ENCODE results near the gene LRCH1. TPM values are rescaled to one million over a fixed set of nuclear protein-coding genes. Genes with fewer than 3 reads are reported as not detected.
A peak's percentile ranks its signal among the peaks of the same experiment; 100 is the strongest.

LRCH1 gene
- total RNA-seq, 4 donors from 2014 or later, result 42.7 to 66.0 (median 53.1) TPM

GRCh38 chr13:46602531-46602930, 49.6 kb downstream of the LRCH1 start:
- intact Hi-C loops (cut with DNase I), result no loop called here
- no peaks in the 10 kb centered on the region for H3K27me3 ChIP-seq
- H3K4me3 ChIP-seq, result no peak overlapping the region
- TF ChIP-seq POLR2A (IDR thresholded peaks at IDR 0.05; ENCODE audit: low read depth), result no peak
- TF ChIP-seq CTCF (IDR thresholded peaks at IDR 0.05), result no peak
- TF ChIP-seq EP300 (IDR thresholded peaks at IDR 0.05), result no peak
- no peak for TF ChIP-seq POLR2AphosphoS5 (IDR thresholded peaks at IDR 0.05)
- H3K4me1 ChIP-seq, result peaks cover 87 to 98% (median 96%) of the 10 kb centered on the region in 4 donors
- H3K36me3 ChIP-seq, result no peaks in the 10 kb centered on the region
- H3K9me3 ChIP-seq, result no peaks in the 10 kb centered on the region
- DNase-seq (ENCODE audit: extremely low spot score), result no peak
- peak overlapping the region in 2 of 4 donors; percentile 34 to 63 for H3K27ac ChIP-seq (replicated peaks in 1 of 4)
- WGBS, result 87% methylated on average over 4 of the region's 4 CpGs

- Histone ChIP-seq H3K4me1 (peaks cover 87 to 98% (median 96%) of the 10 kb centered on the region in 4 donors), H3K27ac (replicated peaks in 1 of 4) (peak overlapping the region; percentile 13 to 71 (median 66)), H3K27me3 (no peaks in the 10 kb centered on the region), H3K36me3 (no peaks in the 10 kb centered on the region), H3K9me3 (no peaks in the 10 kb centered on the region), H3K4me3 (no peak overlapping the region)
- TF ChIP-seq EP300 (IDR thresholded peaks at IDR 0.05) (no peak), CTCF (IDR thresholded peaks at IDR 0.05) (peak in 1 of 3 experiments; percentile 25)
- intact Hi-C loops (cut with DNase I), result no loop called here
- no peak for DNase-seq (ENCODE audit: extremely low spot score)
- 79% methylated on average over 4 of the region's 4 CpGs for WGBS
Measured at GRCh38 chr13:46603165-46603603, 50.2 kb downstream of the LRCH1 start.

GRCh38 chr13:46604226-46604990, 51.4 kb downstream of the LRCH1 start:
- WGBS, result 67% methylated on average over 5 of the region's 5 CpGs
- intact Hi-C loops (cut with DNase I), result no loop called here
- no peak overlapping the region for H3K4me3 ChIP-seq
- peak overlapping the region; percentile 56 to 71 (median 66) for H3K27ac ChIP-seq (replicated peaks in 1 of 4)
- TF ChIP-seq POLR2A (IDR thresholded peaks at IDR 0.05; ENCODE audit: low read depth) (no peak), POLR2AphosphoS5 (IDR thresholded peaks at IDR 0.05) (no peak), EP300 (IDR thresholded peaks at IDR 0.05) (no peak), CTCF (IDR thresholded peaks at IDR 0.05) (no peak)
- H3K36me3 ChIP-seq, result no peaks in the 10 kb centered on the region
- DNase-seq (ENCODE audit: extremely low spot score), result no peak
- peaks cover 94 to 100% (median 100%) of the 10 kb centered on the region in 4 donors for H3K4me1 ChIP-seq
- H3K27me3 ChIP-seq, result no peaks in the 10 kb centered on the region
- H3K9me3 ChIP-seq, result no peaks in the 10 kb centered on the region

- Histone ChIP-seq H3K27ac (replicated peaks in 1 of 4) (peak overlapping the region; percentile 56 to 71 (median 66)), H3K36me3 (no peaks in the 10 kb centered on the region), H3K9me3 (no peaks in the 10 kb centered on the region), H3K4me1 (peaks cover 90 to 97% (median 97%) of the 10 kb centered on the region in 4 donors), H3K27me3 (no peaks in the 10 kb centered on the region), H3K4me3 (no peak overlapping the region)
- TF ChIP-seq POLR2AphosphoS5 (IDR thresholded peaks at IDR 0.05) (no peak), POLR2A (IDR thresholded peaks at IDR 0.05; ENCODE audit: low read depth) (no peak), EP300 (IDR thresholded peaks at IDR 0.05) (no peak), CTCF (IDR thresholded peaks at IDR 0.05) (no peak)
- intact Hi-C loops (cut with DNase I), result no loop called here
- DNase-seq (ENCODE audit: extremely low spot score), result no peak
- 30% methylated on average over 4 of the region's 4 CpGs for WGBS
Measured at GRCh38 chr13:46605076-46605824, 52.3 kb downstream of the LRCH1 start.

All from esophagus muscularis mucosa (tissue), 4 donors.